GM21786 (cell line): ENCODE data around the gene UQCRQ.

Experiments
- ATAC-seq: cut with Tn5 transposase; IDR thresholded peaks from one replicate; pipeline ENCODE4 v1.9.1; 2021; ENCODE audit not compliant: unreplicated experiment

The UQCRQ gene

DNA sequence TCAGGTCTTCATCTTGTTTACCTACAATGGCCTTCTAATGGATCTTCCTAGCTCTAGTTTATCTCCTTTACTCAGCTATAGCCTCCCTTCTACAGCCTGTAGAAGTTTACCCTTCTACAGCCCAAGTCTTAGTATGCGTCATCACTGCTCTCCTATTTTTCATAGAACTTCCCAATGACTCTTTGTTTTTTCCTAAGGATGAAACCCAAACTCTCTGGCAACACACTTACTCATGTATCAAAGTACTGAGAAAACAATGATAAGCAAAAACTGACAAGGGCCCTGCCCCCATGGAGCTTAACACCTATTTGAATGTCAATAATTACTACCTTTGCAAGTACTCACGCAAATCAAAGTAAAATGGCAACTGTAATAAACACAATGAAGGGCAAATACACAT, 40.7 kb downstream of the UQCRQ start:
- no peak for ATAC-seq

DNA sequence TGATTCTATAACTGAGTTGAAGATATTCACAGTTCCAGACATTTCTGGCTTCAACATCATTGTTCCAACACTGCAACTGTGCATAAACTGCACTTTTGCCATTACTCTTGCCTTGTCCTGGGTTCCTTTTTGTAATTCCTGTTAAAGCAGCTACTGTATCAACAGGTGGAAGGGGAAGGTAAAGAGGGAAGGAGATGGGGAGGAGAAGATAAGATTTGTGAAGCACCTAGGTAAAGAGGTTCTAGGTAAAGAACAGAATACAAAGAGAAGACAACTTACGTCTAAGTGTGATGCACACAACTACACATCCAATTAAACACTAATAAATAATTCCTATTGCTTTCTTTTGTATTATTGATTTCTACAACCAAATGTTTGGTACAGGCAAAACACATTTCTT, 43.3 kb downstream of the UQCRQ start:
- no peak for ATAC-seq

DNA sequence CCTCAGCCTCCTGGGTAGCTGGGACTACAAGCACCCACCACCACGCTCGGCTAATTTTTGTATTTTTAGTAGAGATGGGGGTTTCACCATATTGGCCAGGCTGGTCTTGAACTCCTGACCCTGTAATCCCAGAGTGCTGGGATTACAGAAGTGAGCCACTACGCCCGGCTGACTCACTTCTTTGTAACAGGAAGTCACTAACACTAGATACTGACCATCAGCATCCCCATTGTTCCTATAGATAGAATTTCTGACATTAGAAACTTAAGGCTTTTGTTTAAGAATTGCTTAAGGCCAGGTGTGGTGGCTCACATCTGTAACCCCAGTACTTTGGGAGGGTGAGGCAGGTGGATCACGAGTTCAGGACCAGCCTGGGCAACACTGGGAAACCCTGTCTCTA, 49.2 kb downstream of the UQCRQ start:
- no peak for ATAC-seq

DNA sequence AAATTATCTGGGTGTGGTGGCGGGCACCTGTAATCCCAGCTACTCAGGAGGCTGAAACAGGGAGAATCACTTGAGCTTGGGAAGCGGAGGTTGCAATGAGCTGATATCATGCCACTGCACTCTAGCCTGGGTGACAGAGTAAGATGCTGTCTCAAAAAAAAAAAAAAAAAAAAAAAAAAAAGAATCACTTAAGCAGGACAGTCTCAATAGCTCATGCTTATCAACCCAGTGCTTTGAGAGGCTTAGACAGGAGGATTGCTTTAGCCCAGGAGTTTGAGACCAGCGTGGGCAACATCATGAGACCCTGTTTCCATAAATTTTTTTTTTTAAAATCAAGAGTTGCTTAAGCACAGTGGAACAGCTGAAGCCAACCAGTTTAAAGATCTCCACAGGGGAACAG, 49.6 kb downstream of the UQCRQ start:
- ATAC-seq: no peak
